Fibroblast of lung (primary cell): ENCODE results near the gene KRT27.

ENCODE experiments used
- CTCF ChIP-seq, 2 donors: IDR thresholded peaks in 1 of 2; conservative IDR thresholded peaks in 1 of 2; 1 replicate in 1 of 2; 2 replicates in 1 of 2; pipeline ENCODE4 v1.5.1; 2011 to 2012; ENCODE audit warnings: low read length in 2 of 2, control low read depth in 1 of 2, inconsistent platforms in 1 of 2, low read depth in 1 of 2, mild to moderate bottlenecking in 1 of 2
- EZH2 ChIP-seq: IDR thresholded peaks from 2 replicates; pipeline ENCODE4 v1.5.1; 2012; ENCODE audit warnings: low read length, control low read depth, mild to moderate bottlenecking; ENCODE audit errors: missing control alignments

- TF ChIP-seq EZH2, result no peak
- TF ChIP-seq CTCF (conservative IDR thresholded peaks at IDR 0.05 in 1 of 2, IDR thresholded peaks at IDR 0.05 in 1 of 2; ENCODE audit: low read depth in 1 of 2, low read length in 2 of 2), result no peak
Measured at GRCh38 chr17:40812639-40813038, 30.3 kb upstream of the KRT27 start.
